Neural cell (in vitro differentiated cells): ENCODE results near the gene ADGRB2.

ENCODE experiments used
- EP300 ChIP-seq: fragments of 450-650 bp; conservative IDR thresholded peaks from 2 replicates; pipeline ENCODE4 v1.6.1; 2014; ENCODE audit warnings: antibody characterized with exemption, mild to moderate bottlenecking, moderate library complexity; ENCODE audit not compliant: poor library complexity, severe bottlenecking
- EZH2 ChIP-seq: fragments of 200-600, 300-800 bp; shearing (Covaris generic), sonication (generic); IDR thresholded peaks from 2 replicates; pipeline ENCODE4 v1.6.1; 2014; ENCODE audit warnings: antibody characterized with exemption, low read length, borderline replicate concordance, mild to moderate bottlenecking; ENCODE audit not compliant: insufficient read depth, poor library complexity, severe bottlenecking
- MXI1 ChIP-seq: fragments of 450-650 bp; conservative IDR thresholded peaks from 2 replicates; pipeline ENCODE4 v1.6.1; 2014; ENCODE audit warnings: antibody characterized with exemption, mild to moderate bottlenecking; ENCODE audit not compliant: poor library complexity, severe bottlenecking
- POLR2AphosphoS5 ChIP-seq: IDR thresholded peaks from 2 replicates; pipeline ENCODE4 v1.6.1; 2012
- TAF1 ChIP-seq: IDR thresholded peaks from 2 replicates; pipeline ENCODE4 v1.6.1; 2012; ENCODE audit warnings: low read depth
- TF ChIP-seq, protein P1 (sequence below): fragments of 450-650 bp; IDR thresholded peaks from 2 replicates; pipeline ENCODE4 v1.5.1; 2014; ENCODE audit warnings: antibody characterized with exemption, mild to moderate bottlenecking, moderate library complexity; ENCODE audit not compliant: poor library complexity, severe bottlenecking

DNA sequence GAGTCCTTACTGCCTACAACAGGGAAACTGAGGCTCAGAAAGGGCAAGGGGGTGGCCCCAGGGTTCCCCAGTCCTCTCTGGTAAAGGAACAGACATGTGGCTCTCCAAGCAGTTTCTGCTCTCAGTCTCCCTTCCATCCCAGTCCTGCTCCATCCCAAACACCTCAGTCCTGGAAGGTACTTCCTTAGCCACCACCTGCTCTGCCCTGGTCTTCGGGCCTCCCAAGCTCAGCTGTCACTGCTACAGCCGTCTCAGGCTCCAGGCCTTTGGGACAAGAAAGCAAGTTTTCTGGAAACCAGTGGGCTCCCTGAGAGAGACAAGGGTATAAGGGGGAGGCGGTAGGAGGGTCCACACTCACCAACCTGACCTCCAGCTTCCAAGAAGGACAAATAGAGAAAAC is 23.1 kb upstream of the ADGRB2 start:
- TF ChIP-seq, protein P1, sequence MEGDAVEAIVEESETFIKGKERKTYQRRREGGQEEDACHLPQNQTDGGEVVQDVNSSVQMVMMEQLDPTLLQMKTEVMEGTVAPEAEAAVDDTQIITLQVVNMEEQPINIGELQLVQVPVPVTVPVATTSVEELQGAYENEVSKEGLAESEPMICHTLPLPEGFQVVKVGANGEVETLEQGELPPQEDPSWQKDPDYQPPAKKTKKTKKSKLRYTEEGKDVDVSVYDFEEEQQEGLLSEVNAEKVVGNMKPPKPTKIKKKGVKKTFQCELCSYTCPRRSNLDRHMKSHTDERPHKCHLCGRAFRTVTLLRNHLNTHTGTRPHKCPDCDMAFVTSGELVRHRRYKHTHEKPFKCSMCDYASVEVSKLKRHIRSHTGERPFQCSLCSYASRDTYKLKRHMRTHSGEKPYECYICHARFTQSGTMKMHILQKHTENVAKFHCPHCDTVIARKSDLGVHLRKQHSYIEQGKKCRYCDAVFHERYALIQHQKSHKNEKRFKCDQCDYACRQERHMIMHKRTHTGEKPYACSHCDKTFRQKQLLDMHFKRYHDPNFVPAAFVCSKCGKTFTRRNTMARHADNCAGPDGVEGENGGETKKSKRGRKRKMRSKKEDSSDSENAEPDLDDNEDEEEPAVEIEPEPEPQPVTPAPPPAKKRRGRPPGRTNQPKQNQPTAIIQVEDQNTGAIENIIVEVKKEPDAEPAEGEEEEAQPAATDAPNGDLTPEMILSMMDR, result no peak
- TF ChIP-seq TAF1 (no peak), MXI1 (no peak), EZH2 (no peak), POLR2AphosphoS5 (no peak), EP300 (no peak)
